IPS DF 6.9 (cell line): Measurements from ENCODE around the gene ARHGEF25.
A peak's percentile ranks its signal among the peaks of the same experiment; 100 is the strongest.
"Not testable (repeated sequence)": the region's sequence is repeated elsewhere in the genome, so short reads cannot be mapped to it uniquely, and the experiment has no call there.

Experiments
- DNase-seq: peaks from one replicate; pipeline ENCODE4 v3.0.0-alpha.2; 2013; ENCODE audit warnings: low read depth, low spot score
- H3K27ac ChIP-seq: one replicate; pipeline ENCODE4 v1.5.1; 2013; ENCODE audit warnings: low read length, control low read depth
- H3K27me3 ChIP-seq: 2 replicates; pipeline ENCODE4 v1.6.1; 2013; ENCODE audit warnings: mild to moderate bottlenecking, low read length; ENCODE audit not compliant: control insufficient read depth, insufficient read depth
- H3K36me3 ChIP-seq: 2 replicates; pipeline ENCODE4 v1.6.1; 2013; ENCODE audit warnings: low read length; ENCODE audit not compliant: control insufficient read depth, insufficient read depth
- H3K4me1 ChIP-seq: 2 replicates; pipeline ENCODE4 v1.6.1; 2013; ENCODE audit warnings: low read length; ENCODE audit not compliant: control insufficient read depth, insufficient read depth
- H3K4me3 ChIP-seq: 2 replicates; pipeline ENCODE4 v1.5.1; 2013; ENCODE audit warnings: mild to moderate bottlenecking, low read length
- H3K9me3 ChIP-seq: 2 replicates; pipeline ENCODE4 v1.6.1; 2013; ENCODE audit warnings: low read length, inconsistent platforms; ENCODE audit not compliant: control insufficient read depth, insufficient read depth
- WGBS: extraction: QIAGEN DNeasy Blood & Tissue Kit; methylation state at CpG from one replicate; pipeline ENCODE4 v1.1.7; 2013; ENCODE audit warnings: mixed read lengths, missing lambda C conversion rate; ENCODE audit not compliant: insufficient read length, insufficient coverage; 5-methylcytosine and 5-hydroxymethylcytosine counted together

Gene ARHGEF25

GRCh38 chr12:57614948-57615500 lies 3.8 kb downstream of the ARHGEF25 start:
- no CpG with 5 or more reads among the region's 11 CpGs for WGBS
- H3K9me3 ChIP-seq: no peaks in the 10 kb centered on the region
- no peak for DNase-seq
- no peak overlapping the region for H3K4me3 ChIP-seq
- no peak overlapping the region for H3K27ac ChIP-seq
- H3K4me1 ChIP-seq: peaks cover 3% of the 10 kb centered on the region
- no peaks in the 10 kb centered on the region for H3K36me3 ChIP-seq
- peaks cover 30% of the 10 kb centered on the region for H3K27me3 ChIP-seq

DNA sequence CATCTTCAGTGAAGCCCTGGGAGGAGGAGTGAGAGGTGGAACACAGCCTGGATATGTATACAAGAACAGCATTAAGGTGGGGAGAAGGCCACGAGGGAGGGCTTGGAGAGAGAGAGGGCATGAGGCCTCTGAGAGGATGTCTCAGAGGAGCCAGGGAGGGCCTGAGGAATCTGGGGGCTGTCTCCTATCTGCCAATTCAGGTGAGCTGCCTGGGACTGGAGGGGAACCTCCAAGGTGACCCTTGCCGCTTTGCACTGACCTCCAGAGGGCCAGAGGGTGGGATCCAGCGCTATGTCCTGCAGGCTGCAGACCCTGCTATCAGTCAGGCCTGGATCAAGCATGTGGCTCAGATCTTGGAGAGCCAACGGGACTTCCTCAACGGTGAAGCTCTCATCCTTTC lies 4.4 kb downstream of the ARHGEF25 start:
- H3K36me3 ChIP-seq: no peaks in the 10 kb centered on the region
- H3K27me3 ChIP-seq: peaks cover 36% of the 10 kb centered on the region
- DNase-seq: no peak
- no peak overlapping the region for H3K27ac ChIP-seq
- H3K4me1 ChIP-seq: peaks cover 3% of the 10 kb centered on the region
- no peak overlapping the region for H3K4me3 ChIP-seq
- no CpG with 5 or more reads among the region's 5 CpGs for WGBS
- H3K9me3 ChIP-seq: no peaks in the 10 kb centered on the region

- Histone ChIP-seq H3K4me3 (no peak overlapping the region), H3K4me1 (peaks cover 4% of the 10 kb centered on the region), H3K27ac (no peak overlapping the region), H3K27me3 (peaks cover 45% of the 10 kb centered on the region), H3K36me3 (no peaks in the 10 kb centered on the region), H3K9me3 (no peaks in the 10 kb centered on the region)
- WGBS: no CpG with 5 or more reads among the region's 3 CpGs
- no peak for DNase-seq
These were observed 5.3 kb downstream of the ARHGEF25 start for GRCh38 chr12:57616383-57617101.

GRCh38 chr12:57617942-57618341 lies 6.7 kb downstream of the ARHGEF25 start:
- no peaks in the 10 kb centered on the region for H3K36me3 ChIP-seq

DNA sequence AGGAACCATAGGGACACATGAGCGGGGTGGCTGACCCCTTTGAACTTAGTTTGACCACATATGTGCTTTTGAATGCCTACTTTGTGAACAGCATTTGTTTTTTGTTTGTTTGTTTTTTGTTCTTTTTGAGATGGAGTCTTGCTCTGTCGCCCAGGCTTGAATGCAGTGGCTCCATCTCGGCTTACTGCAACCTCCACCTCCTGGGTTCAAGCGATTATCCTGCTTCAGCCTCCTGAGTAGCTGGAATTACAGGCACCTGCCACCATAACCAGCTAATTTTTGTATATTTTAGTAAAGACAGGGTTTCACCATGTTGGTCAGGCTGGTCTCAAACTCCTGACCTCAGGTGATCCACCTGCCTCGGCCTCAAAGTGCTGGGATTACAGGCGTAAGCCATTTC lies 7.2 kb downstream of the ARHGEF25 start:
- H3K36me3 ChIP-seq, H3K9me3 ChIP-seq, DNase-seq, H3K4me3 ChIP-seq, H3K4me1 ChIP-seq, H3K27ac ChIP-seq: not testable (repeated sequence)
- no CpG with 5 or more reads among the region's 6 CpGs for WGBS
- peaks cover 57% of the 10 kb centered on the region for H3K27me3 ChIP-seq

More at GRCh38 chr12:57617942-57618341, 6.7 kb downstream of the ARHGEF25 start:
- no peak for DNase-seq
- WGBS: no CpG with 5 or more reads among the region's 11 CpGs
- no peak overlapping the region for H3K27ac ChIP-seq
- peaks cover 57% of the 10 kb centered on the region for H3K27me3 ChIP-seq
- H3K4me3 ChIP-seq: no peak overlapping the region
- H3K9me3 ChIP-seq: no peaks in the 10 kb centered on the region
- H3K4me1 ChIP-seq: peaks cover 4% of the 10 kb centered on the region

- no peaks in the 10 kb centered on the region for H3K9me3 ChIP-seq
- H3K27ac ChIP-seq: no peak overlapping the region
- peaks cover 63% of the 10 kb centered on the region for H3K27me3 ChIP-seq
- H3K36me3 ChIP-seq: no peaks in the 10 kb centered on the region
- peak overlapping the region; percentile 8; the same call in 1 of the 2 replicates for H3K4me3 ChIP-seq
- H3K4me1 ChIP-seq: peaks cover 1% of the 10 kb centered on the region
- WGBS: no CpG with 5 or more reads among the region's 16 CpGs
- DNase-seq: no peak
These were observed 7.8 kb downstream of the ARHGEF25 start for GRCh38 chr12:57618966-57619433.

GRCh38 chr12:57619434-57620244 lies 8.4 kb downstream of the ARHGEF25 start:
- H3K27me3 ChIP-seq: peaks cover 69% of the 10 kb centered on the region
- peak overlapping the region; percentile 8; the same call in 1 of the 2 replicates for H3K4me3 ChIP-seq
- no peaks in the 10 kb centered on the region for H3K36me3 ChIP-seq
- H3K27ac ChIP-seq: no peak overlapping the region
- no peaks in the 10 kb centered on the region for H3K9me3 ChIP-seq
- WGBS: no CpG with 5 or more reads among the region's 46 CpGs
- H3K4me1 ChIP-seq: peaks cover 1% of the 10 kb centered on the region; the same call in 1 of the 2 replicates
- DNase-seq: no peak

GRCh38 chr12:57620245-57620935 lies 9.2 kb downstream of the ARHGEF25 start:
- DNase-seq: no peak
- H3K4me1 ChIP-seq: peaks cover 1% of the 10 kb centered on the region; the same call in 1 of the 2 replicates
- H3K27ac ChIP-seq: no peak overlapping the region
- peaks cover 76% of the 10 kb centered on the region for H3K27me3 ChIP-seq
- no CpG with 5 or more reads among the region's 13 CpGs for WGBS
- no peak overlapping the region for H3K4me3 ChIP-seq
- no peaks in the 10 kb centered on the region for H3K9me3 ChIP-seq
- no peaks in the 10 kb centered on the region for H3K36me3 ChIP-seq

GRCh38 chr12:57620936-57621496 lies 9.8 kb downstream of the ARHGEF25 start:
- Histone ChIP-seq H3K27ac (no peak overlapping the region), H3K4me1 (peaks cover 1% of the 10 kb centered on the region; the same call in 1 of the 2 replicates), H3K9me3 (no peaks in the 10 kb centered on the region), H3K4me3 (no peak overlapping the region; the same call in 1 of the 2 replicates), H3K36me3 (no peaks in the 10 kb centered on the region), H3K27me3 (peaks cover 83% of the 10 kb centered on the region)
- no peak for DNase-seq
- no CpG with 5 or more reads among the region's 42 CpGs for WGBS
